Endometrial microvascular endothelial cells (primary cell): ENCODE measurements around the gene MSH5. TPM values are rescaled to one million over a fixed set of nuclear protein-coding genes. Genes with fewer than 3 reads are reported as not detected.
"Not testable (repeated sequence)": the region's sequence is repeated elsewhere in the genome, so short reads cannot be mapped to it uniquely, and the experiment has no call there.

Source experiments
- in situ Hi-C: cut with HindIII; loops from 2 replicates; pipeline ENCODE4 v1.10.0; 2017; ENCODE audit warnings: low sequenced_read_pairs, low pct_unique_long_range_greater_than_20kb; ENCODE audit errors: inconsistent ontology term
- total RNA-seq: library from RNA; depleted of rRNA; stranded (reverse); fragments of >200 nt; gene quantifications from one replicate; pipeline ENCODE4 v1.2.3, GENCODE V29; 2015; ENCODE audit errors: inconsistent ontology term

MSH5 gene
- 7.8 TPM for total RNA-seq

DNA sequence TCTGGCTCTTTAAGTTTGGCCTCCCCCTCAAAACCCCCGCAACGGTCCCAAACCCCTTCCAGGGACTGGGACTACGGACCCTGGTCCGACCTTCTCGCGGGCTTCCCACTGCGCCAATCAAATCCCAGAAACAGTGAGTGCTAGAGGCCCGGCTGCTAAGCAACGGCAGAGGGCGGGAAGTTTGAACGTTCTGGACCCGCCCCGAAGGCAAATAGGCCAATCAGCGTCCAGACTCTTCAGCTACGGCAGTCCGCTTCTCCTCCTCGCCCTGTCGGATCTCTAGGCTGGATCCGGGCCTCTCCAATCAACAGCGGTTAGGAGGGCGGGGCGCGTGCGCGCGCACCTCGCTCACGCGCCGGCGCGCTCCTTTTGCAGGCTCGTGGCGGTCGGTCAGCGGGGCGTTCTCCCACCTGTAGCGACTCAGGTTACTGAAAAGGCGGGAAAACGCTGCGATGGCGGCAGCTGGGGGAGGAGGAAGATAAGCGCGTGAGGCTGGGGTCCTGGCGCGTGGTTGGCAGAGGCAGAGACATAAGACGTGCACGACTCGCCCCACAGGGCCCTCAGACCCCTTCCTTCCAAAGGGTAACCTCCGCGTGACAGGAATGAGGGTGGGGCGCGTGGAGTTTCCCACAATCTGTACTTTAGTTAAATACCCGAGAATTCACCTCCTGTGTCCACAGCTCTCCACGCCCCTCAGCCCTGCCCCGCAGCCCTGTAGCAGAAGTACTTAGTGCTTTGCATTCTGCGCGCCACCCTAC, at the start of gene MSH5:
Gene MSH5 (plus strand): TSS at position 367 of the 758 bp plus-strand sequence. CDS start 462 bp downstream, outside the sequence.
- in situ Hi-C loops, result no loop called here

- in situ Hi-C loops, result no loop called here
These were observed 49.4 kb upstream of the MSH5 start for GRCh38 chr6:31690231-31691077.

DNA sequence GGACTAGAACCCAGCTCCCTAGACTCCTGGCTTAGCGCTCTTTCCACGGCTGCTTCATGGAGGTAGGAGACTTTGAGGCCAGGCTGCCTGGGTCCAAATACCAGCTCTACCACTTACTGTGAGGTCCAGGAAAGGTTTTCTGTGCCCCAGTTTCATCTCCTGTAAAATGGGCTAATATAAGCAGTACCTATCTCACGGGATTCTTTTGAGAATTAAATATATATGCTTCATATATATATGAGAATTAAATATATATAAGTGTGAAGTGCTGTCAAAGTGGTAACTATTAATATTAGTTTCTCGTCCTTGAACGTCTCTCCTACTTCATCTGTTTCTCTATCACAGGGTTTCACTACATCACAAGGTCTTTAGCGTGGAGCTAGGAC, 48.7 kb upstream of the MSH5 start:
- in situ Hi-C loops, result no loop called here

GRCh38 chr6:31691564-31692108, 48.2 kb upstream of the MSH5 start:
- in situ Hi-C loops, result no loop called here

- in situ Hi-C loops, result no loop called here
These were observed 47.5 kb upstream of the MSH5 start for GRCh38 chr6:31692353-31692752.

DNA sequence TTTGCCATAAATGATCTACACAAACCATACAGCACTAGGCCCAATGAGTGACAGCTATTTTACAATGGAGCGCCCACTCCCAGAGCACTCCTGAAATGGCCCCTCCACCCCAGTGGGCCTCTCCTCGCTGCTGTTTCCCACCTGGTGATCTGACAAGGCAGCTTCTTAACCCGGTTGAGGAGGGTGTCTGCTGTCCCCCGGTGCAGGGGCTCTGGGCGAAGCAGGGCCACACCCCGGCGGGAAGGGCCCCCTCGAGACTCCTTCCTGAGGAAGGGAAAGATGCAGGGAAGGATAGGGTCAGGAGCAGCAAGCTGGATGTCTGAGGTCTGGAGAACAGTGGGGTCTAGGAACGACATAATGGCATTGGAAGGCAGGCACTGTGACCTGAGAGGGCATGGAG, 46.9 kb upstream of the MSH5 start:
- in situ Hi-C loops, result no loop called here

DNA sequence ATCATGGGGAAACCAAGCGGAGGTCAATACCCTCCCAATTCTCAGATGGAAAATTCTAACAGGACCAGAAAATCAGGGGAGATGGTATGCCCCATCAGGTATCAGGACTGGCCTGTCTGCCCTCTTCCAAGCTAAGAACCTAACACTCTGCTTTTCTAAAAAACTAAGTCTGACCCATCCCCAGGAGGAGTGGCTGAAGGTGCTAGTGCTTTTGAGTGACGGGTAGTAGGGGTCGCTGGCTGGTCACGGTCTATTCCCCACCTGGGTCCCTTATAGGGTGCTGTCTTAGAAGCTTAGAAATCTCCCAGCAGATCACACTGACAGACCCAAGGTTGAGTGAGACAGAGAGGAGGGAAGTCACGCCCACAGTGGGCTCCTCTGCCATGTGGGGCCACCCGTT, 46.3 kb upstream of the MSH5 start:
- in situ Hi-C loops, result no loop called here

DNA sequence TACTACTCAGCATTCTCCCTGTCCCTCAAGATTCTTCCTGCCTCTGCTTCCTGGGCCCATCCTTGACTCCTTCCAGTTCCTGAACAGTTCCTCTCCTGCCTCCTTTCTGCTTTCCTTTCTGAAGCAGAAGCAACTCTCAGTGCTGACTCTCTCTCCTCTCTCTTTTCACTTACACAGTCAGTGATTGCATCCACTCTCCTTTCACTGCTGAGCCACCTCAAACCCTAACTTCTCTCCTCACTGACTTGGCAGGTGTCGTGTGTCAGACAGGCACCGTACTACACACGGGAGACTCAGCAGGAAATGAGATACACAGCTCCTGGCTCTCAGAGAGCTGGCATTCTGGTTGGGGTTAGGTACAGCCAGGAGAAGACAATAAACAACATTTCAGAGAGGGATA, 42.2 kb upstream of the MSH5 start:
- in situ Hi-C loops, result no loop called here

- in situ Hi-C loops, result no loop called here
These were observed 38.9 kb upstream of the MSH5 start for GRCh38 chr6:31700740-31701401.

DNA sequence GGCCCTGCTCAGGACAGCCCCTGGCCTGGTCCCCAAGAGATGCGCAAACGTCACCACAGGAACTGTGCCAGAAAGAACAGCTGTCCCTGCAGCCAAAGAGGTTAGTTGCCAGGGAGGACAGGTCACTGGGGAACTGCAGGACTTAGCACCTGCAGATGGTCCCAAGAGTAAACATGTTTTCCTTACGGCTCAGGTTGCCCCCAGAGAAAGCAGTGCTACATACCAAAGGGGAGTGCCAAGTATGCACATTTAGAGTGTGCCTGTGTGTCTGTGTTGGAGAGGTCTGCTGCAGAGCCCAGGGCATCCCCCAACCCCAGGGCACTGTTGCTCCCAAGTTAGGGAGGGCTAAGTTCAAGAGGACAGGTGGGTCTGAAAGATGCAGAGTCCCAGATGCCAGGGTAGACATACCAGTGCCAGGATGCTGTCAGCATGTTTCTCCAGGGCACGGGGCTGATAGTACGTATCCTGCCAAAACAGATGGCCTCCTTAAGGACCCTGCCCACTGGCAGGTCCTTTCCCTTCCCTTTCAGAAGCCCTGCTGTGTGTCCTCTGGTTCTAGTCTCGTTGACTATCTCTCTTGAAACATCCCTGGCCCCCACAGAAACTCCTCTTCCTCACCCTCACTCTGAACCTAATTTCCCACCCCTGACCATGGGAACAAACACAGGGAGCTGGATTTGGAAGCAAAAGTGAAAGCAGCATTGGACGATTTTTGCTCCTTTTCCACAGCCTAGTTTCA, 38.0 kb upstream of the MSH5 start:
- in situ Hi-C loops, result no loop called here

DNA sequence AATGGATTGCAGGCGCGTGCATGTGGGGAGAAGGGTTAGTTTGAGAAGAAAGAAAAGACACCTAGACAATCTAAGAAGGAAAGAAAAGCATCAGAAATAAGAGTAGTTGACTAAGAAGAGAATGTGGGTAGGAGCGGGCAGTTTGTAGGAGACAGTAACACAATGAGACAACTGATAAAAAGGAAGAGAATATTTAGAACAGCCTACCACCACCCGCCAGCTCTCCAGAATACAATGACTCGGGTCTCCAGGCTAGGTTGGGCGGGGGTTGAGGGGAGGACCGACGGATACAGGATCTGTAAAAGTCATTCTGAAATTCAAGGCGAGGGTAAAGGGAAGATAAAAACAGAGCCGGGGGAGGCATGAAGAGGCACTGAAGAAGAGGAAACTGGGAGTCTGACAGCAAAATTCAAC, 37.4 kb upstream of the MSH5 start:
- in situ Hi-C loops, result no loop called here

GRCh38 chr6:31702819-31703716, 36.7 kb upstream of the MSH5 start, which contains the start of gene ABHD16A:
TSS of gene ABHD16A (minus strand) at chr6:31703324. CDS start at chr6:31703281, 43 bp downstream.
- in situ Hi-C loops, result no loop called here

DNA sequence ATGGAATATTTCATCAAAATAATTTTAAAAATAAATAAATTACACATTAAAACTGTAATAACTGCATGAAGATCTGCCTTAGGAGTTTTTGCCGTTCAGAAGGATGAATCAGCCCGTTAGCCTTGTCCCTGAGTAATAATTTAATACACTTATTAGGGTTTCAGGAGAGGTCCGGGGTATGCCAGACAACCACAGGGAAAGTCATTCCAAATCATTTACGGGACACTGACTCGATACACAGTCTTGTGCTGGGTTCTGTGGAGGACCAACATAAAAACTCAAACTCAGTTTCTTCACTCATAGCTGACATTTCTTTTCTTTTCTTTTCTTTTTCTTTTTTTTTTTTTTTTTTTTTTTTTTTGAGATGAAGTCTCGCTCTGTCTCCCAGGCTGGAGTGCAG, 33.9 kb upstream of the MSH5 start:
- in situ Hi-C loops, result no loop called here

DNA sequence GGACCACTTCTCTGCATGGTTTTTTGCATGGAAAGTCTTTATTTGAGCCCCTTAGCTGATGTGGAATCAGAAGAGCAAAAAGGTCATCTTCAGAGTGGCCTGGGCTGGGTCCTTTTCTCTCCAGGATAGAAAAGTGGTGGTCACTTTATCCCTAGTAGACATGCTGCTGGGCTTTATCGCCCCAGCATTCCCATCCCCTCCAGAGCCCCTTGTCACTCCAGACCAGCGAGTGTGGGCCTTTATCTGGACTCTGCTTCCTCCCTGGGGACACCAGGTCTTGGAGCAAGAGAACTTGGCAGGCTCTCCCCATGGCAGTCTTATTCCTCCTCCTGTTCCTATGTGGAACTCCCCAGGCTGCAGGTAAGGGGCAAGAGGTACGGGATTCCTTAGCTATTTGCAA, 33.2 kb upstream of the MSH5 start, which contains the start of gene LY6G6F:
Gene LY6G6F (plus strand): TSS at position 268 of the 400 bp plus-strand sequence. CDS start 41 bp downstream, at position 309.
- in situ Hi-C loops, result no loop called here

DNA sequence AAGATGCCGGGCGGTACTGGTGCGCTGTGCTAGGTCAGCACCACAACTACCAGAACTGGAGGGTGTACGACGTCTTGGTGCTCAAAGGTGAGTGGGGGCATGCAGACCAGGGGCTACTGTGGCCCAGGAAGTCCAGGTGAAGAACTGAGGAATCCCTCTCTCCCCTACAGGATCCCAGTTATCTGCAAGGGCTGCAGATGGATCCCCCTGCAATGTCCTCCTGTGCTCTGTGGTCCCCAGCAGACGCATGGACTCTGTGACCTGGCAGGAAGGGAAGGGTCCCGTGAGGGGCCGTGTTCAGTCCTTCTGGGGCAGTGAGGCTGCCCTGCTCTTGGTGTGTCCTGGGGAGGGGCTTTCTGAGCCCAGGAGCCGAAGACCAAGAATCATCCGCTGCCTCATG, 32.1 kb upstream of the MSH5 start:
- in situ Hi-C loops, result no loop called here

GRCh38 chr6:31708224-31708623, 31.6 kb upstream of the MSH5 start:
- in situ Hi-C loops, result no loop called here

- in situ Hi-C loops, result not testable (repeated sequence)
These were observed 30.6 kb upstream of the MSH5 start for GRCh38 chr6:31709157-31709556.
